GM18526 (cell line): Measurements from ENCODE around the gene SLBP.

Experiments used
- POLR2A ChIP-seq: IDR thresholded peaks from 3 replicates; pipeline ENCODE4 v1.6.1; 2011; ENCODE audit not compliant: insufficient read length; ENCODE audit errors: extremely low read depth

Gene SLBP

GRCh38 chr4:1711571-1712215 is 426 bp downstream of the SLBP start:
- TF ChIP-seq POLR2A: no peak

- TF ChIP-seq POLR2A: no peak
Observed at GRCh38 chr4:1711055-1711570, 1.0 kb downstream of the SLBP start.

GRCh38 chr4:1708581-1708980 is 3.5 kb downstream of the SLBP start:
- TF ChIP-seq POLR2A: no peak

- TF ChIP-seq POLR2A: no peak
Observed at GRCh38 chr4:1706358-1706757, 5.8 kb downstream of the SLBP start.

GRCh38 chr4:1705732-1706131 is 6.4 kb downstream of the SLBP start:
- TF ChIP-seq POLR2A: no peak

GRCh38 chr4:1703867-1704266 is 8.3 kb downstream of the SLBP start:
- TF ChIP-seq POLR2A: no peak

- TF ChIP-seq POLR2A: no peak
Observed at GRCh38 chr4:1695913-1696312, 16.2 kb downstream of the SLBP start.

- TF ChIP-seq POLR2A: no peak
Observed at GRCh38 chr4:1693131-1693896, 18.8 kb downstream of the SLBP start.

GRCh38 chr4:1691737-1692373 is 20.3 kb downstream of the SLBP start:
- TF ChIP-seq POLR2A: no peak

GRCh38 chr4:1690698-1691097 is 21.4 kb downstream of the SLBP start:
- TF ChIP-seq POLR2A: no peak

GRCh38 chr4:1686440-1687036 is 25.6 kb downstream of the SLBP start:
- no peak for TF ChIP-seq POLR2A

- no peak for TF ChIP-seq POLR2A
Observed at GRCh38 chr4:1685235-1686150, 26.6 kb downstream of the SLBP start.

GRCh38 chr4:1684506-1685234 is 27.4 kb downstream of the SLBP start:
- TF ChIP-seq POLR2A: peak; percentile 14

GRCh38 chr4:1683736-1684505 is 28.2 kb downstream of the SLBP start, which contains the start of gene FAM53A:
Gene FAM53A, minus strand, starts transcription at chr4:1684313. Its CDS starts 15,572 bp downstream, at chr4:1668741.
- TF ChIP-seq POLR2A: peak; percentile 32
